Right lobe of liver (tissue), 6 donors: Measurements from ENCODE around the gene ZNF506. TPM values are rescaled to one million over a fixed set of nuclear protein-coding genes. Genes with fewer than 3 reads are reported as not detected.

ENCODE experiments used
- ATAC-seq, 4 donors: fragments of 200-7000 bp; cut with Tn5 transposase; one replicate each; pipeline ENCODE4 v1.9.1; 2020; ENCODE audit warnings: mild to moderate bottlenecking in 4 of 4, moderate library complexity in 4 of 4
- DNase-seq, 3 donors: peaks; one replicate each; pipeline ENCODE4 v3.0.0-alpha.2; 2020
- H3K27ac ChIP-seq, 3 donors: fragments of 200-600 bp; one replicate each; pipeline ENCODE4 v1.8.0; 2022
- H3K27me3 ChIP-seq, 2 donors: fragments of 200-600 bp; one replicate each; pipeline ENCODE4 v1.8.0; 2022
- H3K36me3 ChIP-seq, 4 donors: fragments of 200-600 bp; sonication (generic) in 1 of 4; one replicate each; pipeline versions ENCODE4 v1.5.1 to v1.8.0; 2017 to 2022; ENCODE audit warnings: control low read depth in 1 of 4
- H3K4me1 ChIP-seq, 4 donors: fragments of 200-600 bp; sonication (generic) in 1 of 4; one replicate each; pipeline versions ENCODE4 v1.5.1 to v1.8.0; 2017 to 2022; ENCODE audit warnings: control low read depth in 1 of 4
- H3K4me3 ChIP-seq, 3 donors: fragments of 200-600 bp; one replicate each; pipeline ENCODE4 v1.8.0; 2022
- H3K9me3 ChIP-seq, 4 donors: fragments of 200-600 bp; sonication (generic) in 1 of 4; one replicate each; pipeline versions ENCODE4 v1.5.1 to v1.8.0; 2017 to 2022; ENCODE audit warnings: control low read depth in 1 of 4
- POLR2A ChIP-seq: fragments of 450-650 bp; IDR thresholded peaks from one replicate; pipeline ENCODE4 v1.6.1; 2017; ENCODE audit warnings: antibody characterized with exemption, mild to moderate bottlenecking
- WGBS: methylation state at CpG from one replicate; pipeline ENCODE4 v1.1.6; 2018; ENCODE audit warnings: low coverage, low lambda C conversion rate; ENCODE audit not compliant: insufficient coverage; ENCODE audit errors: missing lambda C conversion rate; 5-methylcytosine and 5-hydroxymethylcytosine counted together
- intact Hi-C, 2 donors: fragments of 100-400 bp; cut with DNase I; formaldehyde crosslinking; loops; one replicate each; pipeline versions ENCODE4 v1.11.2 to v1.14.1; 2022
- total RNA-seq, 6 experiments: library from RNA; depleted of rRNA in 2 of 6; stranded (reverse); fragments of >200 nt in 2 of 6; fragmentation: NEBNext Ultra II Directional in 3 of 6; extraction: Animal tissue kit (Norgen Biotek cat#: 25700) in 3 of 6; gene quantifications; one replicate each; pipeline versions ENCODE4 v1.1.0 to v1.2.4, GENCODE V29; 2016 to 2023
- TF ChIP-seq, protein P1 (sequence below), 4 donors: fragments of 200-600 bp in 3 of 4; fragments of 450-650 bp in 1 of 4; IDR thresholded peaks; one replicate each; pipeline versions ENCODE4 v1.5.1 to v1.8.0; 2016 to 2022; ENCODE audit warnings: antibody characterized with exemption in 4 of 4, mild to moderate bottlenecking in 2 of 4
- donor health status: DM: no; HTN: yes; CAD: no.
- donor health status: DM: no; HTN: no; CAD: no.
- donor health status: DM: no; HTN: no; CAD: no.
- donor health status: DM: no; HTN: yes; CAD: no.
- donor health status: DM: no; HTN: yes; CAD: no.

ZNF506 gene
- total RNA-seq, 6 experiments from 2014 or later: 2.2 to 8.6 (median 3.2) TPM

DNA sequence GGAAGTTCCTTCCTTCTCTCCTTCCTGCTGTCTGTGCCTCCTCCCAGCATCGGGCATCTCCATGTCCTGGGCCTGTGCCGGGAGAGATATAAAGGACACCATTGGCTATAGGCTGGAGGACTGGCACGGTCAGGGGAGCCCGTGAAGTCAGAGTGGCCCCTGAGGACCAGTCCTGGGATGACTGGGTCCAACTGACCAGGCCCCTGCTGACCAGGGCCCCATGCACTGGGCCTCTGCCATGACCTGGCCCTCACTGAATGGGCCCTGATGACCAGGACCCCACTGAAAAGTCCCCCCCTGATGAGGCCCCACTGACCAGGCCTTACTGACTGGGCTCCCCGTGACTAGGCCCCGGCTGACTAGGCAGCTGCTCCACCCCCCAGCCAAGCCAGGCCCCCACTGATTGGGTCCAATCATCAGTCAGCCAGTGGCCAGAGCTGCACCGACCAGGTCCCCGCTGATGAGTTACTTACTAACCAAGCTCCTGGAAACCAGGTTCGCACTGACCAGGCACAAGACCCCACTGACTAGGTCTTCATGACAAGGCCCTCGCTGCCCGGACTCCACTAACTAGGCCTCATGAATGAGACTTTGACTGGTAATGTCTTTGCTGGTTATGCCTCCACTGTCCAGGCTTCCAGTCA is 68.7 kb downstream of the ZNF506 start:
- TF ChIP-seq, protein P1, sequence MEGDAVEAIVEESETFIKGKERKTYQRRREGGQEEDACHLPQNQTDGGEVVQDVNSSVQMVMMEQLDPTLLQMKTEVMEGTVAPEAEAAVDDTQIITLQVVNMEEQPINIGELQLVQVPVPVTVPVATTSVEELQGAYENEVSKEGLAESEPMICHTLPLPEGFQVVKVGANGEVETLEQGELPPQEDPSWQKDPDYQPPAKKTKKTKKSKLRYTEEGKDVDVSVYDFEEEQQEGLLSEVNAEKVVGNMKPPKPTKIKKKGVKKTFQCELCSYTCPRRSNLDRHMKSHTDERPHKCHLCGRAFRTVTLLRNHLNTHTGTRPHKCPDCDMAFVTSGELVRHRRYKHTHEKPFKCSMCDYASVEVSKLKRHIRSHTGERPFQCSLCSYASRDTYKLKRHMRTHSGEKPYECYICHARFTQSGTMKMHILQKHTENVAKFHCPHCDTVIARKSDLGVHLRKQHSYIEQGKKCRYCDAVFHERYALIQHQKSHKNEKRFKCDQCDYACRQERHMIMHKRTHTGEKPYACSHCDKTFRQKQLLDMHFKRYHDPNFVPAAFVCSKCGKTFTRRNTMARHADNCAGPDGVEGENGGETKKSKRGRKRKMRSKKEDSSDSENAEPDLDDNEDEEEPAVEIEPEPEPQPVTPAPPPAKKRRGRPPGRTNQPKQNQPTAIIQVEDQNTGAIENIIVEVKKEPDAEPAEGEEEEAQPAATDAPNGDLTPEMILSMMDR (IDR thresholded peaks at IDR 0.05): no peak
- TF ChIP-seq POLR2A: no peak
- DNase-seq: peak in 1 of 3 donors; percentile 44
- Histone ChIP-seq H3K4me1 (no peaks in the 10 kb centered on the region), H3K4me3 (no peak overlapping the region), H3K9me3 (no peaks in the 10 kb centered on the region), H3K27me3 (no peaks in the 10 kb centered on the region), H3K36me3 (no peaks in the 10 kb centered on the region), H3K27ac (no peak overlapping the region)
- no peak for ATAC-seq
- WGBS: no CpG with 5 or more reads among the region's 11 CpGs
- intact Hi-C loops: no loop called here

DNA sequence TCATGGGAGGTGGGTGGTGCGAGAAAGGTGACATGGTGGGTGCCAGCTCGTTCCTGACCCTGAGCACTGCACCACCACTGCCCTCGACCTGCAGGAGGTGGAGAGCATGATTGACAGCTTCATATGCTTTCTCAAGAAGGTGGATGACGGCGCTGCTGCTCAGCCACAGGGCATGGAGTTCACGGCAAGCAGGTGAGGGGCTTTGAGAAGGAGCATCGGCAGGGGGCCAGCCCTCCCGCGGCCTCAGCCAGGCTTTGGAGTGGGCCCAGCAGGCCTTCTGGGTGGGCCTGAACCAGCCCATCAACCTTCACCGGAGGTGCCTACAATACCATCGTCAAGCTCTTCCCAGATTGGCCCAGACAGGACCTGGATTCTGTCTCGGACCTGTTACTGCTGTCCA is 69.7 kb downstream of the ZNF506 start:
- Histone ChIP-seq H3K27me3 (no peaks in the 10 kb centered on the region), H3K27ac (no peak overlapping the region), H3K36me3 (no peaks in the 10 kb centered on the region), H3K9me3 (no peaks in the 10 kb centered on the region), H3K4me3 (no peak overlapping the region), H3K4me1 (no peaks in the 10 kb centered on the region)
- DNase-seq (no peak), ATAC-seq (no peak)
- 27% methylated on average over 2 of the region's 12 CpGs for WGBS
- TF ChIP-seq, protein P1 (IDR thresholded peaks at IDR 0.05): no peak
- TF ChIP-seq POLR2A: no peak
- intact Hi-C loops: no loop called here

DNA sequence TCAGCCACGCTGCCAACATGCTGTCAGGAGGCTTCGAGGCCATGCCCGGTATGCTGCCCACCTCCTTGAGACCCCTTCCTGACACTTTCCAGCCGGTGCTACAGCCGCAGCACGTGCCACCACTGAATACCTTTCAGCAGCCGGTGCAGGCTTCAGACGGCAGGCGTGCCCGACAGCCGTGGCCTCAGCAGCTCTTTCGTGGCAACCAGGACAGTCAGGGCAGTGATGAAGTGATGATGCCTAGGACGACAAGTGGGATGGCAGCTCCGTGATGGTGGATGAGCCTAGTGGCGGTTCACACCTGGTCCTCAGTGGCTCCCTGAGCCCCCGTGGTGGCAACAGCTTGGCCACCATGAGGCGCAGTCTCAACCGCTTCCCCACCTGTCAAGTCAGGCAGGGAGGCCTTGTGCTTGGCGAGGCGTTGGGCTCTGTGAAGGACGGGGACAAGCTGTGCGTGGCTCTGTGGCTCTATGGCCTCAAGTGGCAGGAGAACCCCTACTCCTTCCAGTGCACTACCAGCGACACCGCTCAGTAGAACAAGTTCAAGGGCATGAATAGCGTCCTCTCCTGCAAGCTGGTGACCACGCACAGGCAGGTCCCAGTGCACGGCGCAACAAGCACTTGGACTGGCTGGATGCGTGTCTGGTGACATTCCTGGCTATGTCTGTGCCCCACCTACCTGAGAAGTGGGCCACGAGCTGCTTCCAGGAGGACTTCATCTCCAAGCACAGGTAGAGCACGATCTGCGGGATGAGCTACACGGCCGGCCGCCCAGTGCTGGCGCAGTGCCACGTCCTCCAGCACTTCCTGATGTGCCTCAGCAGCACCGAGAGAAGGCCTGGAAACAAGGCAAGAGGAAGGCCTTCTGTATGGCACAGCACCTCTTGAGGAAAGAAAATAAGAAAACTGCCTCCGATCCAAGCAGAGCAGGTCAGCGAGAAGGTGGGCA is 70.4 kb downstream of the ZNF506 start:
- no peaks in the 10 kb centered on the region for H3K27me3 ChIP-seq
- intact Hi-C loops: no loop called here
- ATAC-seq (no peak), DNase-seq (peak in 1 of 3 donors; percentile 39)
- H3K4me3 ChIP-seq: no peak overlapping the region
- H3K27ac ChIP-seq: no peak overlapping the region
- H3K4me1 ChIP-seq: no peaks in the 10 kb centered on the region
- H3K9me3 ChIP-seq: no peaks in the 10 kb centered on the region
- TF ChIP-seq, protein P1 (IDR thresholded peaks at IDR 0.05): no peak
- no peak for TF ChIP-seq POLR2A
- 77% methylated on average over 5 of the region's 40 CpGs for WGBS
- no peaks in the 10 kb centered on the region for H3K36me3 ChIP-seq

DNA sequence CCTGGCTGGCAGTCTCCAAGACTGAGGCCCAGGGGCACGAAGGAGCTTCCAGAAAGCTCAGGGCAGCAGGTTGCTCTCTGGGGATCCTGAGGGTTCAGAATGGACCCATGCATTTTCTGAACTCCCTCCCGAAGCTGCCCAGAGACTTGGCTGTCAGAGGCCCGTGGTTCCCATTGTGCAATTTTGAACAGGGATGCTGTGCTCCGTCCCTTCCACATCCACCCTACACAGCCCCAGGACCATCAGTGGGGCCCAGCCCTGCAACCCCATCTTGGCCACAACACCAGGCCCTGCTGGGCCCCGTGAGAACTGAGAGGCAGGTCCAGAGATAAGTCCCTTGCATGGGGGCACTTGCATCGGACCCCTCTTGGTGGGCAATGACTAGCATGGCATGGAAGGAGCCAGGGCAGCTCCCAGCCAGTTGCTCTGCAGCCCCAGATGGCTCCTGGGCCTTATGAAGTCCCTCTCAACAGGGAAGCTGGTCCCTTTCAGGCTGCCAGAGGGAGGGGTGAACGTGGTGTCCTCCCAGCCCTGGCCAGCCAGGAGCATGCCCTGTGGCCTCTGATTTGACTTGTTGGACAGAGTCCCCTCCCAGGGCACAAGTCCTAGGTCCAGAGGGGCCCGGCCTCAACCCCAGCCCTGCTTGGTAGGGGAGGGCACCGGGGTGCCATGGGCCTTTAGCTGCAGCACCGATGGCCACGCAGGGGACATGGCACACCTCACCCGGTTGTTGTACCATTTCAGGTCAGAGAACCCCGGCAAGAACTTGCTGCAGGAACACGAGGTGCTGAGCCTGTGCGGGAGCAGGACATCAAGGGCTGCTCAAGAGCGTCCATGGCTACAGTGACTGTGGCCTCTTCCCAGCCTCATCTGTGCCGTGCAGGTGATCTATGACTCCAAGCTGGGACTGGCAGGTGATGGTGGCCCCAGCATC is 71.4 kb downstream of the ZNF506 start:
- WGBS: 67% methylated on average over 1 of the region's 17 CpGs
- no peaks in the 10 kb centered on the region for H3K4me1 ChIP-seq
- no peak overlapping the region for H3K4me3 ChIP-seq
- intact Hi-C loops: no loop called here
- no peaks in the 10 kb centered on the region for H3K9me3 ChIP-seq
- no peak overlapping the region for H3K27ac ChIP-seq
- no peaks in the 10 kb centered on the region for H3K36me3 ChIP-seq
- no peaks in the 10 kb centered on the region for H3K27me3 ChIP-seq
- no peak for ATAC-seq
- peak in 1 of 3 donors; percentile 35 for DNase-seq
- no peak for TF ChIP-seq POLR2A
- TF ChIP-seq, protein P1 (IDR thresholded peaks at IDR 0.05): no peak
